NCI-H345 (cell line): ENCODE data around the gene PLAC9.
A peak's percentile ranks its signal among the peaks of the same experiment; 100 is the strongest.

Experiments used
- DNase-seq: peaks from one replicate; lab custom pipeline; 2025; lab: John Stamatoyannopoulos, UW

Gene PLAC9

DNA sequence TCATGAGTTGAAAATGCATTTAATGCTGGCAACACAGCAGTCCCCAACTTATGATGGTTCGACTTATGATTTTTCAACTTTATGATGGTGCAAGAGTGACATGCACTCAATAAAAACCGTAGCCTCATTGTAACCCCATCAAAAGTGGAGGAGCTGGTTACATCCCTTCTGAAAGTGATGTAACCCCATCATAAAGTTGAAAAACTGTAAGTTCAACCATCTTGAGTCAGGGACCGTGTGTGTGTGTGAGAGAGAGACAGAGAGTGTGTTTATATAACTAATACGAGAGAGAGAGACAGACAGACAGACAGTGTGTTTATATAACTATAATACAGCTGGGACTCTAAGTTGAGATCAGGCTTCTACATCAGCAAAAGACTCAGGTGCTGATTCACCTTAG lies 51.8 kb downstream of the PLAC9 start:
- DNase-seq, result no peak

DNA sequence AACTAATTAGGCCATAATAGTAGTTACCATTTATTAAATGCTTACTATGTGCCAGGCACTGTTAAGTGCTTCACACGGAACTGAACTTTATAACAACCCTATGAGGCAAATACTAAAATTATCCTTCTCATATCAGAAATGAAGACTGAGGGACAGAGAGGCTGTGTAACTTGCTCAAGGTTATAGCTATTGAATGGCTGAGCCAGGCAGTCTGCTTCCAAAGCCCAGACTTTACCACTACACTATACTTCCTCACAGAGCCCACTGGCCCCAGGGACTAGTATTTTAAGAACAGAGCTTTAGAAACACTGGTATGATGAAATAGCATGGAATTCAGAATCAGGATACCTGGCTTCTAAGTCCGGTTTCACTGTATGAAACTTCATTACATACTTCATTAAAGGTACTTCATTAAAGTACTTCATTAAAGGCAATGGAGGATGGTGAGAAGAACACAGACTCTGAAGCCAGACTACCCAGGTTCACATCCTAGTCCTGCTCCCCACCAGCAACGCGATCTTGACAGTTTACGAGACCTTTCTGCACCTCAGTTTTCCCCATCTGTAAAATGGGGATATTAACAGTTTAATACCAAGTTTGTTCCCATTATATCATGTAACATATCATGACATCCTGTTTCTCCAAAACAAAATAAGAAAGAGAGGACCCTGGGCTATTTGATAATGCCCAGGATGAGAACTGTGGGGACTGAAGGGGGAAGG lies 53.2 kb downstream of the PLAC9 start:
- DNase-seq, result no peak

DNA sequence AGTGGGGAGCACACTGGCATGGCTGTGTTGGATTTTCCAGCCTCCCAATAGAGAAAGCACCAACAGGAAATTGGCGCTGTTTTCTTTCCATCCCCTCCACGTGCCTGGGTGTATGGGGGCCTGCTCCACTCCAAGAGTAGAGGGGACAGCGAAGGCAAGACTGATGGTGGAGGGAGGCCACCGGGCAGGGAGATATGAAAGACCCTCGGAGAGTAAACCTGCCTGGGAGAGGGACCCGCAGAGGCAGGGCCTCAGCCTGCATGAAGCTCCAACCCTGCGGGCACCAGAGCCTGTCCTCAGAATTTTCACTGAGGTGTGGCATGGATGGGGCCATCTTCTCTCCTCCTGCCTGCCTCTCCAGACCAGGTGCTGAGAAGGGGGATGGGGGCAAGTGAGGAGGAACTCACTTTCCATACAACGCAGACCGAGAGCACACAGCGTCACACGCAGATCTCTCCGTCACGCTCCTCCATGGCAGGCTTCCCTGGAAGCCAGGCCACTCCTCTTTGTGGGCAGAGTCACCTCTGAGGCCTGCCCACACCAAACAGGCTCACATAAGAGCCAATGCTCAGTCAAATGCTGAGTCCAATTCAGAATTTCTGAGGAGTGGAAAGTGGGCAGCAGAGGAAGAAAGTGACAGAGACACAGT lies 54.0 kb downstream of the PLAC9 start:
- DNase-seq, result no peak

DNA sequence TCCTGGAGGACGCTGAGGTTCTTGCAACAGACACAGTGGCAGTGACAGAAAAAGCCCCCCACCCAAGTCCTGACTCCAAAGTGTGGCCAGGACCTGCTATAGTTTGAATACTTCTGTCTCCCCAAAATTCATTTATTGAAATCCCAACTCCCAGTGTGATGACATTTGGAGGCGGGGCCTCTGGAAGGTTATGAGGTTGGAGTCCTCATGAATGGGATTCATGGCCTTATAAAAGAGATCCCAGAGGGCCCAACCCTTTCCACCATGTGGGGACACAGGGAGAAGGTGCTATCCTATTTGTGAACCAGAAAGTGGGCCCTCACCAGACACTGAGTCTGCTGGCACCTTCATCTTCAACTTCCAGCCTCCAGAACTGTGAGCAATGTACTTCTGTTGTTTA lies 54.5 kb downstream of the PLAC9 start:
- DNase-seq, result no peak

DNA sequence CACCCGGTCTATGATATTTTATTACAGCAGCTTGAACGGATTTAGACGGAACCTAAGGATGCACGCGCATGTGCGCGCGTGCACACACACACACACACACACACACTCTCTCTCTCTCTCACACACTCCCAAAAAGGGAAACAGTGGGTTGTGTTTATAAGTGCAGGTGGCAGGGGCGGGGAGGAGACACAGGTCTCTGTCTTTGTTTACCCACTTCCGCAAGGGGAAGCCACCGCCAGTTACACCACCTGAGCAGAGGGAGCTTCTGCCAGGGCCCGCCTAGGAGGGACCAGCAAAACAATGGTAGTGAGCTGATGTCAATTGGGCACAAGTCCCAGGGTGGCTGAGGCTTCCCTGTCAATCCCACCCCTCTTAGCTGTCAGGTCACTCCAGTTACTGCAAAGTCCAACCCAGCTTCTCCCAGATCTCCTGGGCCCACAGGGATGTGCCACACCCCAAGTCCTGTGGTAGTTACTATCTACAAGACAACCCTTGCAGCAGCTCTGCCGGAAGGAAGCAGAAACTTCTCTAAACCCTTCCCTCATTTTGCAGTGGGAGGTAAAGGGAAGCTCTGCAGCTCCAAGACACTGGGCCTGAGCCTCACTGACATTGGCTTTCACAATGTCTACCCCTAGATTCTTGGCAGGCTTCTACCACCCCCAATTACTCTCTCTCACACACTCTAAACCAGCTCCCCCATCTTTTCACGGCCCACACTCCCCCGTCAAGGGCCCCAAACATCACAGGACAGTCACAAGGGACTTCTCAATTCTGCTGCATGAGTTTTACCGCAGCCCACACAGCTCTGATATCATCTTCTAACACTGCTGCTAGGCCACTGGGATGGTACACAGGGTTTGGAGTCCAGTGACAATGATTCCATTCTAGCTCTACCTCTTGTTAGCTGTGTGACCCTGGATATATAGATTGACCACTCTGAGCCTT lies 55.2 kb downstream of the PLAC9 start:
- DNase-seq, result peak; percentile 78

DNA sequence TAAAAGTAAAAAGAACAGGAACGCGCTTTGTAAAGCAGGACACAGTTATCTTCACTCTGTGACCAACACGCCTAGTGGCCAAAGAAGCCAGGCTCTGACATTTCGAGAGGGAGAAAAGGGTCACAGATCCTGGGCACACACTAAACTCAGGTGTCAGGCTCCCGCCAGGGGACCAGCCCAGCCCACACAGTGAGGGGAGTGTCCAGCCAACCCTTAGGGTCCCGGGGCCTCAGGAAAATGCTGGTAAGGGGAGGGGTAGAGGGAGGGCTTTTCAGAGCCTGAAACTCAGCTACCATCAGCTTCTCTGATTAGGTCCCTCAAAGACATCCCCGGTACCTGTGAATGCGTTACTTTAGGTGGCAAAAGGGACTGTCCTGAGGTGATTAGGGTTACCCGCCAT lies 56.2 kb downstream of the PLAC9 start:
- DNase-seq, result no peak

DNA sequence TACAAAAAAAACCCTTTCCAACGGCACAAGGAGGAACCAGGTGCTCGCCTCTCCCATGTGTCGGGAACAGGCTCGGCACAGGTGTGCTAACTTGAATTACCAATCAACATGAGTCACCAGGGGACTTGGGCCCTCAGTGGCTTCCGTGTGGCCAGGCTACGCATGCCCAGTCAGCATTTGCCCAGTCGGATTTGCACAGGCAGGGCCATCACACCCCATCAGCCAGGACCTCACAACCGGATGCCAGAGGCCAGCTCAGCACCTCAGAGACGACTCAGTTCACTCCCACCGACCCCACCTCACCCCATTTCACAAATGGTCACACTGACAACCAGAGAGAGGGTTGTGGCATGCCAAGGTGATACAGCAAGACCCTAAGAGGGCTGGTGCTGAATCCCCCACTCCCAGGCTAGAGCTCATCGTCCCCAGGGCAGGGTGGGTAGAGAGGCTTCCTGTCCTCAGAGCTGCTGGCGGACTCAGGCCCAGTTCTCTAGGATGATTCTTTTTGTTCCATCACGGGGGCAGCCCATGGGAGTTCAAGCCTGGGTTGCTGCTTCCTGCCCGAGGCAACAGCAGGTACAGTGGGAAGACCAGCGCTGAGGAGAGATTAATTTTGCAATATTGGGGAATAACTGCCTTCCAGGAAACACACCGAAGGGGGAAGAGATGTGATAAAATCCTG lies 59.2 kb downstream of the PLAC9 start:
- DNase-seq, result no peak

DNA sequence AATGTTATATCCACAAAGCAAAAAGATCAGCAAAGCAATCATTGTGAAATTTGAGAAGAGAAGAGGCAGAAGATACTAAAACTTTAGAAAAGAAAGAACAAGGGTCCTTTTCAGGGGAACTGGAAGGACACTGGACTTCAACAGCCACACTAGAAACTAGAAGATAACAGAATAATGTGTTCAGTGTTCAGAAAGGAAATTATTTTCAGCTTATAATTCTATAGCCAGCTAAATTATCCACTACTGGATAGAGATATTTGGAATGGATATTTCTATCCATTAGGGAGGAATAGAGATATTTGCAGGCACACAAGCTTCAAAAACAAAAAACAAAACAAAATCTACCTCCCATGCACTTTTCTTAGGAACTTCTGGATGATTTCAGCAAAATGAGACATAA lies 60.0 kb downstream of the PLAC9 start:
- no peak for DNase-seq

DNA sequence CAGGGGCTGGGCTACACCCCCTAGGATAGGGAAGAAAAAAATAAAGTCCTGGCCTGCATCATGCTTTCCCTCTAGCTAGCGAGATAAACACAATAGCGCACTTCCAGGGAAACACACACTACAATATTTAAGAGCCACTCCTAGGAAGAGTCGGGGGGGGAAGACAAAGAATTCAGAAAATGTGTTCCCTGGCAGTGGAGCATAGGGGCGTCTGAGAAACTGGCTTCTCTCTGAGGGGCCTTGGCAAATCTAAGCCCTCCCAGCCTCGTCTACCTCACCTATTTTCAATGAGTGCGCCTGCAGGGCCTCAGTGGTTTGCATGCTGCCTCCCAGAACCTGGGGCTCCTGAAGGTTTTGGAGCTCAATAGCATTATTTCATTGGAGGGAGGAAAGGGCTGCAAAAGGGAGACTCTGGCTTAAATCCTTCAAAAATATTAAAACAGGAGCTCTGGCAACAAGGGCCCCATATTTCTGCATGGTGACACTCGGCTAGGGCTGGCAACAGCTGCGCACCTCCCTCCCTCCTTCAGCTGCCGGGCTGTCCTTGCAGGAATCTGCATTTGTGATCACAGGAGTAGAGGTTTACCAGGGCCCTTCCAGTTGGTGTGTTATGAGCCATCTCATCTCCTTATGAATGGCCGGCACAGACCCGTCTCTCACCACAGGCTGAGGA lies 62.0 kb downstream of the PLAC9 start:
- DNase-seq, result no peak
